A204.1 (cell line): ENCODE data around the gene PROM2.

ENCODE experiments used
- FAIRE-seq: peaks from 2 replicates; lab custom pipeline; 2012; peaks lifted over from hg19 to GRCh38; lab: Jason Lieb, UNC

The PROM2 gene

DNA sequence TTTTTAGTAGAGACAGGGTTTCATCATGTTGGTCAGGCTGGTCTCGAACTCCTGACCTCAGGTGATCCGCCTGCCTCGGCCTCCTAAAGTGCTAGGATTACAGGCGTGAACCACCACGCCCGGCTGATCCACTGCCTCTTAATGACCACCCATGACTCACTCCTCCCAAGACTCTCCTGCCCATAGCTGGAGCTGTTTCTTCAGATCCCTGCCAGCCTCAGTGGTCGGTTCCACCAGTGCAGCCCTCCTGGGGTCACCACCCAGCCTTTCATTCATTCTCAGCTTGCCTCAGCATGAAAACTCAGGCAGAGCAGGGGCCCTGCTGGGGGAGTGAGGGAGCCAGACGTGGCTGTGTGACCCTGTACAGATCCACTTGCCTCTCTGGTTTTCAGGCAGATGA is 35.4 kb downstream of the PROM2 start:
- FAIRE-seq = no peak

GRCh38 chr2:95310216-95310615 is 36.0 kb downstream of the PROM2 start:
- no peak for FAIRE-seq

DNA sequence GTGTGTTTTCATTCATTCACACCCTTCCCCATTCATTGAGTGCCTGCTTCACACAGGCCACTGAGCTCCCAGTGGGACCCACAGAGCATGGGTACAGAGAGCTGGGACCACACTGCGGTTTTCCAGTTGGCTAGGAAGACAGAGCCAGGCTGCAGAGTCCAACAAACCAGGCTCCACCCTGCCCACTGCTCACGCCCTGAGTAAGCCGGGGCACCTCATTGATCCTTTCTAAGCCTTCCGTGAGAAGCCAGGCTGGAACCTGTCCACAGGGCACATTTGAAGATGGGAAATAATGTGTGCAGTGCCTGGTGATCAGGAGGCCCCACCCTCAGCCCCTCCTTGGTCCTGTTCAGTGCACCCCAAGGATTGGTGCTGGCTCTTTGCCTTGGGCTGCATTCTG is 36.4 kb downstream of the PROM2 start:
- no peak for FAIRE-seq

DNA sequence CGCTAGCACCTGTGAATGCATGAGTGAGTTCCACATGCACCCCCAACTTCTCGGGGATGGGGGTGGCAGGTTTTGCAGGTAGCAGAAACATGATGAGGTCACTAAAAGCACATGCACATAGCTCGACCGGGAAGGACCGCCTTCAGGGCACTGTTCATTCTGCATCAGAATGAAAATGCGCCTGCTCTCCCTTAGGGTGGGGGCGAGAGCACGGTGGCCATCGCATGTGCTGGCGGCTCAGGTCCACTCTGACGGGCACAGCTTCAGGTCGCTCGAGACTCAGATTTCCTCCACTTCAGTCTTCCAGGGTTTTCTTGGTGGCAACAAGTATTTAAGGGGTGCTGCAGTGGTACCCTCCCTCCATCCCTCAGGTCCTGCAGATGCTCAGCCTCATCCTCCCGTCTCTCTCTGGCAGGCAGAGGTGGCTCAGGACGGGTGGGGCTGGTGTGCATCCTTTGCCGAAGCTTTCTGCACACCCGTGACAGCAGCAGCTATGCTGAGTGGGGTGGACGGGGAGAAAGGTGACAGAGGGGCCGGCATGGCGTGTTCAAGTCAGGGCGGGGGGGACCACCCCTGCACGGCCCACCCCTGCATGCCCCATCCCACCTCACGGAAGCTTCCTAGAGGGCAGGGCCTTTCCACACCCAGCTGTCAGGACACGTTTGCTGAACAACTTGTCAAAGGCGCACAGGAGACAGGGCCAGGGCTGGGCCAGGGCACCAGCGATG is 37.7 kb downstream of the PROM2 start:
- no peak for FAIRE-seq

DNA sequence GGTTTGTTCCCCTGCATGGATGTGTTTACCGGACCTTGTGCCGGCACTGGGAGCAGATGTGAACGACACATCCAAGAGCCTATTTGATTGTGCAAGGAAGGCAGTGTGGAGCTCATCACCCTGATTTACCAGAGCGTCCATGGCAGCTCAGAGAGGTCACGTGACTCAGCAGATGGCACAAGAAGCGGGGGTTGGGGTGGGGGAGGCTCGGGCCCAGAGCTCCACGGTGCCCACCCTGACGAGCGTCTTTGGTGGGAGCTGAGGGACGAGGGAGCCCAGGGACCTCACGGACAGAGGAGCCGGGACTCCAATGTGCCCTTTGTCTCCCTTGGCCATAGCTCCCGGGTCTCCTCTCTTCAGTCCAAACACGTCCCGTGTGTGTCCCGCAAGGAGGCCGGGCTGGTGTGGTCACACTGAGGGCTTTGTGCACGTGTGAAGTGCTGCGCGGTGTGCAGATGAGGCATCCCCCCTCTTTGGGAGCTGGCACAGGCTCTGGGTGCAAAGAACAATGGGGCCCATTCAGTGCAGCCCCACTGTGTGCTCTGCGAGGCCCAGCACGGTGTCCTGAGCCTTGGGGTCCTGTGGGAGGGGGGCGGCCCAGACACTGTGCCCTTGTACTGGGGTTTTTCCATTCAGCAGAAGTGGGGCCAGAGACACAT is 38.4 kb downstream of the PROM2 start:
- no peak for FAIRE-seq

GRCh38 chr2:95313296-95314131 is 39.3 kb downstream of the PROM2 start:
- FAIRE-seq = no peak

DNA sequence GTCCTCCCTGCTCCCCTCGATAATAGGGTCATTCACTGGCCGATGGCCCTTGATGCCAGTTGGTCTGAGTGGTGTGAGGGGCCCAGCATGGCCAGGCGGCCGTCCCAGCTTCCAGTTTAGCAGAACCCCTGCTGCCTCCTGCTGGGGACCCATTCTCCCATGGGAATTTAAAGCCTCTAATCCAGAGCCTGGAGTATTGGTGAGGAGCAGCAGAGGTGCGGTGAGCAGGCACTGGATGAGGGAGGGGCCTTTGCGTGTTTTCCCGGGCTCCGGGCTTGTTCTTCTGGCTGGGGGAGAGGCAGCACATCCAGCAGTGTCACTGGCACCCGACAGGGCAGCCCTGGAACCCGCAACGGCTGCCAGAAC is 40.3 kb downstream of the PROM2 start:
- no peak for FAIRE-seq

- FAIRE-seq = no peak
These were observed 40.8 kb downstream of the PROM2 start for GRCh38 chr2:95314964-95315611.

DNA sequence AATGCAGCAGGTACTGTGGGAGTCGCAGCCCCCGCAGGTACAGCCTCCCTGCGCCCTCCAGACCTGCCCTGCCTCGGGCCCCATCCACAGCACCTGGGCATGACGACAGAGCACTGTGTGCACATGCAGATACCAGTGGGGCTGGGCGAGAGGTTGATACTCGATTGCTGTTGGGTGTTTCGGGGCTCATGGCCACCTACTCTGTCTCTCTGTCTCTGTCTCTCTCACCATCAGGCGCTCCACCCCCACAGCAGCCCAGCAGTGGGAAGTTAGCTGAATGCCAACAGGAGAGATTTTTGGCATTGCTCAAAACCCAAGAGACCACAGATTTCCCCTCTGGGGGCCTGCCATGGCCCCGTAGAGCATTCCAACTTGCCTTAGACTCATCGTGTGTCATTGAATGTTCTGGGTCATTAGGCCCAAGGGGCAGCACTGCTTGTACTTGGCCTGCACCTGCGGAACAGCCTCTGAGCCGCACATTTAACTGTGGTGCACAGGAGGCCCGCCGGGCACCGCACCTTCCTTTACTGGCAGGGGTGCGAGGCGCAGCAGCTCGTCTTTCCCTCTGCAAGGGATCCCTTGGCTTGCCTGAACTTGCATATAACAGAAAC is 41.7 kb downstream of the PROM2 start:
- no peak for FAIRE-seq

DNA sequence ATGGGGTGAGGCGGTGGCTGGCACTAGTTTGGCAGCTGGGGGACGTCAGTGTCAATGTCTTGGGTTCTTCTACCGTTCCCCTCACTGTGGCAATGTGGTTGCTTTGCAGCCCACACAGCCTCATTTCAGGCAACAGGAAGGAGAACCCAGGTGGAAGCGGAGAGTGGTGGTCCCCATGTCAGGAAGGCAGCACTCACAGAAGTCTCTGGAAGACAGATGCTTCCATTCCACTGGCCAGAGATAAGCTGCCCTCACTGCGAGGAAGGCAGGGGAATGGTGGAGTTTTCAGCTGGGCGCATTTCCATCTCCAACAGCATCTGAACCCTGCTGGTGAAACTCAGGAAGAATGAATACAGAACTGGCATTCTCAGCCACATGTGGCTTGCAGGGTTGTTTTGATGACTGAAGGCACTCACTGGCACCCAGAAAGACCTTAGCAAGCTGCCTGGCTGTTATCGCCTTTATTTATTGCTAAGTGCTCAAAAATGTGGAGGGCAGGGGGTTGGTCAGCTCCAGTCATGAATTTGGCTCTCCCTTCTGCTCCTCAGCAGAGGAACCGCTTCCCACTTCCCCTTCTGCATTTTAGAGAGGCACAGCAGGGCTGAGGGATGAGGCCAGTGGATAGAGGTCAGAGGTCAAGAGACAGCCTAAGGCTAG is 42.3 kb downstream of the PROM2 start:
- no peak for FAIRE-seq

DNA sequence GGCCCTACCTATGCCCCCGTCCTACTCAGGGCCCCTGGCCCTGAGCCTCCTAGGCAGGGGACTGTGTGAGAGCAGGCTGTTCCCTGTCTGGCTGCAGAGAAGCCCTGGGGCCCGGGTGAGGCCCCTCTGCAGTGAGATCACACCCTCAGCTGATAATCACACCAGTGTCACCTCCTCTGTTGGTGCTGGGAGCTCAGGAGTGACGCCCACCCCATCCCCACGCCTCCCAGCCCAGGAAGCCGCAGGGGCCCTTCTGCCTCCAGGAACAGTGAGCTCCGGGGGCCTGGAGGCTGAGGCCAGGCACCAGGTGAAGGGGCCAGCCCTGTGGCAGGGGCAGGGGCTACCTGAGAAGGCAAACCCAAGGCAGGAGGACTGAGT is 42.9 kb downstream of the PROM2 start:
- FAIRE-seq = no peak

- no peak for FAIRE-seq
These were observed 43.6 kb downstream of the PROM2 start for GRCh38 chr2:95317665-95318425.

- FAIRE-seq = no peak
These were observed 44.4 kb downstream of the PROM2 start for GRCh38 chr2:95318431-95319220.

GRCh38 chr2:95319481-95320343 is 45.5 kb downstream of the PROM2 start:
- FAIRE-seq = no peak

GRCh38 chr2:95320344-95320712 is 46.1 kb downstream of the PROM2 start:
- no peak for FAIRE-seq

GRCh38 chr2:95320986-95321767 is 46.9 kb downstream of the PROM2 start:
- no peak for FAIRE-seq

DNA sequence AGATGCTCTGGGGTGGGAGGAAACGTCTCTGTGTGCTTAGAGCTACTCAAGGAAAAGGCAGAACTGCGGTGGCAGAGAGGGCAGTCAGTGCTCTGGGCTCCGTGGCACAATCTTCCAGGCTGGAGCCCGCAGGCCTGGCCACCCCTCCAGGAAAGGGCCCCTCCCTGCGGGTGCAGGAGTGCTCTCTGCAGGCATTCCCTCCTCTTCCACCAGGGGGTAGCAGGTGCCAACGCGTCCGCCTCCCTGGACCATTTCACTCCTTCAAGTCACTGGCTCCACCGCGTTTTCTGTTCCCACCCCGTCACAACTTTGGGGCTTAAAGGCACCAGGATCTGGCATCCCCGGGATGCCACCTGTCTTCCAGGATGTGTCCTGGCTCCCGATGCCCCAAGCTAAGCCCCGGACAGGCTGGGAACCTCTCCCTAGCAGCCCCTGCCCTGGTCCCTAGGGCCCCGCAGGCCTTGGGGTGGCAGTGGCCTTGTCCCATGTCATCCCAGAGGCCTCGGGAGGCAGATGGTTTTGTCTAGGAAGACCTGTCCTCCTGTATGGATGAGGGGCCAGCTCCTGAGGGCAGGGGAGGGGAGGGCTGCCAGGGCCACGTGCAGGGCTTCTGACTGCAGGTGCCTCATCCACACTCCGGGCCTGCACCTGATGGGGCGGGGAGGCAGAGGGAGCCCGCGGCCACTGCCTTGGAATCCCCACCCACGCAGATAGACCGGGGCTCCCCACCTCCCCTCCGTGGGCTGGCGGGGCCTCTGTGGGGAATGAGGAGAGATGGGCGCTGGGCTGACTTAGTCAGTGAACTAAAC is 49.3 kb downstream of the PROM2 start:
- FAIRE-seq = no peak

DNA sequence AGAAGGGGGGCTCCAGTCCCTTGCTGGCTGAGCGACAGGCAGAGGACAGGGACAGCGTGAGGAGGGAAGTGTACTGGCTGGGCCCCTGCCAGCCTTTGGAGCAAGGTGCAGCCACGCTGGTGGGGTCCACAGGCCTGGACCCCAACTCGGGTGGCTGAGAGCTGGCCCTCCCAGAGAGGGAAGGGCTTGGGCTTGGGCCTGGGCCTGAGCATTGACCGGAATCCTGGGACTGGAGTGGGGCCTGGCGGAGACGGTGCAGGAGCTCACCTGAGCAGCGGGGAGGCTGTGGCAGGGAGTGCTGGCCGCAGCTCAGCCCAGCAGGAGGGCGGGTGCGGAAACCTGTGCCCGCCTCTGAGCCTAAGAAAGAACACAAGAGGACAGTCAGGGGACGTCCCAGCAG is 50.8 kb downstream of the PROM2 start:
- FAIRE-seq = no peak
